Astrocyte of the spinal cord (primary cell): ENCODE measurements around the gene CNNM2.

Source experiments
- DNase-seq: peaks from one replicate; pipeline ENCODE4 v3.0.0; 2011; ENCODE audit warnings: low read depth, low spot score
- H3K4me3 ChIP-seq: 2 replicates; pipeline ENCODE4 v1.5.1; 2011; ENCODE audit warnings: low read depth, mild to moderate bottlenecking, low read length, moderate library complexity
- CTCF ChIP-seq: IDR thresholded peaks from 2 replicates; pipeline ENCODE4 v1.5.1; 2012; ENCODE audit warnings: low read depth, mild to moderate bottlenecking, low read length, inconsistent platforms
- in situ Hi-C: cut with HindIII; loops from 2 replicates; pipeline ENCODE4 v1.10.0; 2017; ENCODE audit warnings: low sequenced_read_pairs

The CNNM2 gene

GRCh38 chr10:103111031-103111917 is 193.2 kb downstream of the CNNM2 start:
- no peak for TF ChIP-seq CTCF
- in situ Hi-C loops, result no loop called here
- H3K4me3 ChIP-seq, result no peak overlapping the region
- peak; percentile 67 for DNase-seq

GRCh38 chr10:103111918-103112877 is 194.1 kb downstream of the CNNM2 start:
- in situ Hi-C loops, result no loop called here
- no peak for DNase-seq
- no peak overlapping the region for H3K4me3 ChIP-seq
- TF ChIP-seq CTCF, result no peak

GRCh38 chr10:103114876-103115275 is 196.8 kb downstream of the CNNM2 start:
- no peak for DNase-seq
- TF ChIP-seq CTCF, result no peak
- in situ Hi-C loops, result no loop called here
- H3K4me3 ChIP-seq, result no peak overlapping the region

DNA sequence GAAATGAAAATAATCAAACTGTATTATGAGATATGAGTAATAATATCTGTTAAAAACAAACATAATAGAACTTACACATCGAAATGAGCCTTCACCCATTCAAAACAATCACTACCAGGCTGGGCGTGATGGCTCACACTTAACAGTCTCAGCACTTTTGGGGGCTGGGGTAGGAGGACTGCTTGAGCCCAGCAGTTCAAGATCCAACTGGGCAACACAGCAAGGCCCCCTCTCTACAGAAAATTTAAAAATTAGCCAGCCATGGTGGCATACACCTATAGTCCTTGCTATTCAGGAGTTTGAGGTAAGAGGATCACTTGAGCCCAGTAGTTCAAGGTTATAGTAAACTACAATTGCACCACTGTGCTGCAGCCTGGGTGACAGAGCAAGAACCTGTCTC is 199.2 kb downstream of the CNNM2 start:
- in situ Hi-C loops, result no loop called here
- H3K4me3 ChIP-seq, result no peak overlapping the region
- DNase-seq, result no peak
- TF ChIP-seq CTCF, result no peak

- in situ Hi-C loops, result no loop called here
- no peak overlapping the region for H3K4me3 ChIP-seq
- no peak for TF ChIP-seq CTCF
- no peak for DNase-seq
Observed at GRCh38 chr10:103120546-103120945, 202.5 kb downstream of the CNNM2 start.

DNA sequence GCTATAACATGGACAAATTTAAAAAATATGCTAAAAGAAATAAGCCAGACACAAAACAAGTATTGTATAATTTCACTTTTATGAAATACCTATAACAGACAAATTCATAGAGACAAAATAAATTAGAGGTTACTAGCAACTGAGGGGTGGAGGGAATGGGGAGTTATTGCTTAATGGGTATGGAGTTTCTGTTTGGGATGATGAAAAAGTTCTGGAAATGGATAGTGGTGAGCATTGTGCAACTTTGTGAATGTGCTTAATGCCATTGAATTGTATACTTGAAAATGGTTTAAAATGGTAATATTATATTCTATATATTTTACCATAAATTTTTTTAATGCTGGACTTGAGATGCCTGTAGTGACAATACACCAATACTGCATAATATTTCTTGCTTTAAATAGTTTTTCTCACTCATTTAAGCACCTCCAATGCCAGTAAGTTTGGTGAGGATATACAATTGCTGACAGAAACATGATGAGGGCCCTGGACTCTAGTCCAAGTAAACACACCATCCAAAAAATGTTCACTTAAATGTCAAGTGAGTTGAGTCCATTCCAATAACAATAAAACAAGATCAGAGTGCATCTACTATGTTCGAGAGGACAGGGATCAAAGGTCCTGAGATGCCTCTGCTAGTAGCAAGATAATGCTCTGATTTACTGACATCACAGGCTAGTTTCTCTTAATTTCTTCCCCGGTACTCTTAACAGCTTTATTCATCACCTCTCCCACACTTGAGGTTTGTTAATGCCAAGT is 203.1 kb downstream of the CNNM2 start:
- TF ChIP-seq CTCF, result no peak
- in situ Hi-C loops, result no loop called here
- DNase-seq, result no peak
- H3K4me3 ChIP-seq, result no peak overlapping the region
